GM12864 (cell line): ENCODE data around the gene NEUROG2.

Source experiments
- DNase-seq: peaks from one replicate; pipeline ENCODE4 v3.0.0-alpha.2; 2011; ENCODE audit warnings: low read depth
- H3K4me3 ChIP-seq: 2 replicates; pipeline ENCODE4 v1.5.1; 2011; ENCODE audit warnings: mild to moderate bottlenecking, low read depth, low read length, control low read depth
- TF ChIP-seq, protein P1 (sequence below): IDR thresholded peaks from 2 replicates; pipeline ENCODE4 v1.5.1; 2011; ENCODE audit warnings: low read depth, mild to moderate bottlenecking, moderate library complexity, low read length, control low read depth, inconsistent platforms; ENCODE audit errors: missing control alignments

Gene NEUROG2

DNA sequence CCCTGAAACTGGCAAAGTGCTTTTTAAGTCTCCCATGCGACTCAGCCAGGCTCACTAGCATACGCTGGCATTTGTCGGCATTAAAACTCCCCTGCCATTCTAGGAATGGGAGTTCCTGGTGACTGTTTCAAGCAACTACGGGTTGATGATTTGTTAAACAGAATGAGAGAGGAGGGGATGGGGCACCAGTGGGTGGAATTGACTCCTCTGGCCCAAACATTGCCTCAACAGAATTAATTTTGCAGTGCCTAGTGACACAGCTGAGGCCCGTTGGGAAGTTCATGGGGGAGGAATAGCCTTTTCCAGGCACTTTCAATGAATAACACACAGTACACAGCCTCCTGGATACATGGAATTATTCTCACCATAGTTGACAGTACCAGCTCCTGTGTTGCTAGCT lies 30.1 kb downstream of the NEUROG2 start:
- H3K4me3 ChIP-seq = no peak overlapping the region
- no peak for DNase-seq
- TF ChIP-seq, protein P1, sequence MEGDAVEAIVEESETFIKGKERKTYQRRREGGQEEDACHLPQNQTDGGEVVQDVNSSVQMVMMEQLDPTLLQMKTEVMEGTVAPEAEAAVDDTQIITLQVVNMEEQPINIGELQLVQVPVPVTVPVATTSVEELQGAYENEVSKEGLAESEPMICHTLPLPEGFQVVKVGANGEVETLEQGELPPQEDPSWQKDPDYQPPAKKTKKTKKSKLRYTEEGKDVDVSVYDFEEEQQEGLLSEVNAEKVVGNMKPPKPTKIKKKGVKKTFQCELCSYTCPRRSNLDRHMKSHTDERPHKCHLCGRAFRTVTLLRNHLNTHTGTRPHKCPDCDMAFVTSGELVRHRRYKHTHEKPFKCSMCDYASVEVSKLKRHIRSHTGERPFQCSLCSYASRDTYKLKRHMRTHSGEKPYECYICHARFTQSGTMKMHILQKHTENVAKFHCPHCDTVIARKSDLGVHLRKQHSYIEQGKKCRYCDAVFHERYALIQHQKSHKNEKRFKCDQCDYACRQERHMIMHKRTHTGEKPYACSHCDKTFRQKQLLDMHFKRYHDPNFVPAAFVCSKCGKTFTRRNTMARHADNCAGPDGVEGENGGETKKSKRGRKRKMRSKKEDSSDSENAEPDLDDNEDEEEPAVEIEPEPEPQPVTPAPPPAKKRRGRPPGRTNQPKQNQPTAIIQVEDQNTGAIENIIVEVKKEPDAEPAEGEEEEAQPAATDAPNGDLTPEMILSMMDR = no peak

DNA sequence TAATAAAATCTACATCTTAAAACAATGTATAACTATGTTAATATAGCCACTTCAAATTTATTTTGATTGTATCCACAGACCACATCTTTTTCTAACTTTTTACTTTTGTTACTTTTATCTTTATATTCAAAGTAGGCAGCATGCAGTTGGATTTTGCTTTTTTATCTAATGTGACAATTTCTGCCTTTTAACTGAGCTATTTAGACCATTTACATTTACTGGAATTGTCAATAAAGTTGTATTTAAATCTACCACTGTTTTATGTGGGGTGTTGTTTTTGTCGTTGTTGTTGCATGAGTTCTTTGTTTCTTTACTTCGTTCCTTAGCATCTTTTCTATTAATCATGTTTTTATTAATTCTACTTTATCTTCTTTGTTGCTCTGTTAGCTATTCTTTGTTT lies 42.0 kb downstream of the NEUROG2 start:
- no peak for DNase-seq
- TF ChIP-seq, protein P1 = no peak
- no peak overlapping the region for H3K4me3 ChIP-seq

DNA sequence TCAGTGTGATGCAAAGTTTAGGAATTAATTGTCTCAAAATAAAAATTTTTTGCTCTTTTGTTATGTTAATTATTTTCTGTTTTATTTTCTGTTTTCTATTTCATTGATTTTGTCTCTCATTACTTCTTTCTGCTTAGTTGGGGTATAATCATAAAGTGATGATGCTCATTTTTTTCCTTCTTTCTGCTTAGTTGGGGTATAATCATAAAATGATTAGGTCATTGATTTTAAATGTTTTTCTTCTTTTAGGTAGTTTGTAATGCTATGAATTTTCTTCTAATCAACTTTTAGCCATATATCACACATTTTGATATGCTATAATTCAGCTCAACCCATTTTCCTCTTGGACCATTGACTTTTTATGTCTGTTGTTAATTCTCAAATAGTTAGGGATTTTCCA lies 43.7 kb downstream of the NEUROG2 start:
- no peak for DNase-seq
- H3K4me3 ChIP-seq = no peak overlapping the region
- TF ChIP-seq, protein P1 = no peak
